ENCODE data around the gene MAP4.
"Not testable (repeated sequence)": the region's sequence is repeated elsewhere in the genome, so short reads cannot be mapped to it uniquely, and the experiment has no call there.

MAP4 gene

GRCh38 chr3:48013288-48013980 is 2.8 kb downstream of the MAP4 start:
- peak; percentile 24 for DNase-seq

DNA sequence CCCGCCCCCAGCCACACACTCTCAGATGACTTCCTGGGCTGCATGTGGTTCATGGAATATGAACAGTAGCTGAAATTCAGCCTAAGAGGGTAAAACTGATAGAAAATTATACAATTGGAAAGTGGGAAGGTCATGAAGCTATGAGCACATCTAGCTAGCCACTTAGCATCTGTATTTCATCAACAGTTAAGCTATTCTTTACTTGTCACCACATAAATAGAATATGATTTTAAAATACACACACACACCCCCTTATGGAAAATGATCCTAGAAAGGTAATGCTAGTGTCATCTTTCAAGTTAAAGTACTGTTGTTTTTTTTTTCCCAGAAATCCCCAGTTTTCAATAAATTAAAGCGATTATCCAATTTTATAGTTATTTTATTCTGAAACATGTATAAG is 3.6 kb downstream of the MAP4 start:
- no peak for DNase-seq

DNA sequence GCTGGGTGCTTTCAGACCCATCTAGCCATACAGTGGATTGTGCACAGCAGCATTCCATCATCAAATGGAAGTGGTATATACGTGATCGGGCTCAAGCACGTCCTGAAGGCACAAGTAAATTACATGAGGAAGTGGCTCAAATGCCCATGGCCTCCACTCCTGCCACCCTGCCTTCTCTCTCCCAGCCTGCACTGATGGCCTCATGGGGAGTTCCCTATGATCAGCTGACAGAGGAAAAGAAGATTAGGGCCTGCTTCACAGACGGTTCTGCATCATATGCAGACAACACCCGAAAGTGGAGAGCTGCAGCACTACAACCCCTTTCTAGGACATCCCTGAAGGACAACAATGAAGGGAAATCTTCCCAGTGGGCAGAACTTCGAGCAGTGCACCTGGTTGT is 8.2 kb downstream of the MAP4 start:
- DNase-seq: not testable (repeated sequence)

DNA sequence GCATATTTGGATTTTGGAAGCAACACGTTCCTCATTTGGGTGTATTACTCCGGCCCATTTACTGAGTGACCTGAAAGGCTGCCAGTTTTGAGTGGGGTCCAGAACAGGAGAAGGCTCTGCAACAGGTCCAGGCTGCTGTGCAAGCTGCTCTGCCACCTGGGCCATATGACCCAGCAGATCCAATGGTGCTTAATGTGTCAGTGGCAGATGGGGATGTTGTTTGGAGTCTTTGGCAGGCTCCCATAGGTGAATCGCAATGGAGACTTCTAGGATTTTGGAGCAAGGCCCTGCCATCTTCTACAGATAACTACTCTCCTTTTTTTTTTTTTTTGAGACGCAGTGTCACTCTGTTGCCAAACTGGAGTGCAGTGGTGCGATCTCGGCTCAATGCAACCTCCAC is 8.9 kb downstream of the MAP4 start:
- not testable (repeated sequence) for DNase-seq

DNA sequence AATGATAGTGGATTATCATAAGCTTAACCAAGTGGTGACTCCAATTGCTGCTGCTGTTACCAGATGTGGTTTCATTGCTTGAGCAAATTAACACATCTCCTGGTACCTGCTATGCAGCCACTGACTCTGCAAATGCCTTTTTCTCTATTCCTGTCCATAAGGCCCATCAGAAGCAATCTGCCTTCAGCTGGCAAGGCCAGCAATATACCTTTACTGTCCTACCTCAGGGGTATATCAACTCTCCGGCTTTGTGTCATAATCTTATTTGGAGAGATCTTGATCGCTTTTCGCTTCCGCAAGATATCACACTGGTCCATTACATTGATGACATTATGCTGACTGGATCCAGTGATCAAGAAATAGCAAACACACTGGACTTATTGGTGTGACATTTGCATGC is 9.4 kb downstream of the MAP4 start:
- DNase-seq: not testable (repeated sequence)

DNA sequence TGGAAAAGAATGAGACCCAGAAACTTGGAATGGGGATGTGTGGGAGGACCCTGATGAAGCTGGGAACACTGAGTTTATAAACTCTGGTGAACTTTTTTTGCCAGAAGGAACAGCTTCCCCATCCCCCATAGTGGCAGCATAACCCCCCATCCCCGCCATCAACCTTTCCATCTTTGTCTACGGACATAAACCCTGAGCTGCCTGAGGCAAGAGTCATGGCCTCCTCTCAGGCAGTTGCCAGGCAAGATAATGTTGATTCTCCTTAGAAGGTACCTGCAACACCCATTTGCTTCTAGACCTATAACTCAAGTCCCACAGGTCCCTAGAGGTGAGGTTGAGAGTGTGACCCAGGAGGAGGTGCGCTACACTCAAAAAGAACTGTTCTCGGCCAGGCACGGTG is 11.5 kb downstream of the MAP4 start:
- DNase-seq: no peak

DNA sequence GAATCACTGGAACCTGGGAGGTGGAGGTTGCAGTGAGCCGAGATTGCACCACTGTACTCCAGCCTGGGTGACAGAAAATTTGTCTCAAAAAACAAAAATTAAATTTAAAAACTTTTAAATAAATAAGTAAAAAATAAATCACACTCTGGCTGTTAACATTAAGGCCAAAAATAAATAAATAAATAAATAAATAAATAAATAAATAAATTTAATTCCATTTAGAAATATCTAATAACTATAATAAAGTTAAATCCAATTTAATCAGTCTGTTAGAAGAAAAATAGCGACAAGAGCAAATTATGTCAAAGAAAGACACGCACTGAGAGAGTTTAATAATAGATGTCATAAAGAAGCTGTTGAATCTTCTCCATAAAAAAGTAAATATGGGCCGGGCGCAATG is 13.4 kb downstream of the MAP4 start:
- no peak for DNase-seq

DNA sequence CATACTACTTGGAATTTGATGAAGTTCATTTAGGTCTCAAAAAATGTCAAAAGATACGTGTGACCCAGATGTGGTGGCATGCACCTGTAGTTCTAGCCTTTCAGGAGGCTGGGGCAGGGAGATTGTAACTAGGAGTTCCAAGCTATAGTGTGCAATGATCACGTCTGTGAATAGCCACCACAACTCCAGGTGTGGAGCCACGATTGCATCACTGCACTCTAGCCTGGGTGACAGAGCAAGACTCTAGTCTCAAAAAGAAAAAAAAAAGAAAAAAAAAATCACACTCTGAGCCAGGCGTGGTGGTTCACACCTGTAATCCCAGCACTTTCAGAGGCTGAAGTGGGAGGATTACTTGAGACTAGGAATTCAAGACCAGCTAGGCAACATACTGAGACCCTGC is 14.2 kb downstream of the MAP4 start:
- peak; percentile 16 for DNase-seq

GRCh38 chr3:48000212-48000611 is 16.0 kb downstream of the MAP4 start:
- no peak for DNase-seq

DNA sequence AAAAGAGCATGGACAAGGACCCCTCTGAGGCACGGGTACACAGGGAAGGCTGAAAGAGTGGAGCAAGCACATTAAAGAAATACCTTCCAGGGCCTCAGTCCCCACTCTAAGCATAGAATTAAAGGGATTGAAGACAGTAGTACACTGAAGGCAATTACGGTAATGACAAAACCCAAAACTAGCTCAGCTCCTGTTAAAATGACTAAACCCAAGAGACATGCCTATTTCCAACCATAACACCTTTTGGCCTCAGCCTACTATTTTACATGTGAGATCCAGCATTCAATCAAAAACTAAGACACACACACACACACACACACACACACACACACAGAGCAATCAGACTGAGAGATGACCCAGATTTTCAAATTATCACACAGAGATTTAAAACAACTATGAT is 19.8 kb downstream of the MAP4 start:
- DNase-seq: peak; percentile 44

GRCh38 chr3:47994180-47994579 is 22.0 kb downstream of the MAP4 start:
- DNase-seq: no peak

- no peak for DNase-seq
These were observed 24.9 kb downstream of the MAP4 start for GRCh38 chr3:47991341-47991740.

DNA sequence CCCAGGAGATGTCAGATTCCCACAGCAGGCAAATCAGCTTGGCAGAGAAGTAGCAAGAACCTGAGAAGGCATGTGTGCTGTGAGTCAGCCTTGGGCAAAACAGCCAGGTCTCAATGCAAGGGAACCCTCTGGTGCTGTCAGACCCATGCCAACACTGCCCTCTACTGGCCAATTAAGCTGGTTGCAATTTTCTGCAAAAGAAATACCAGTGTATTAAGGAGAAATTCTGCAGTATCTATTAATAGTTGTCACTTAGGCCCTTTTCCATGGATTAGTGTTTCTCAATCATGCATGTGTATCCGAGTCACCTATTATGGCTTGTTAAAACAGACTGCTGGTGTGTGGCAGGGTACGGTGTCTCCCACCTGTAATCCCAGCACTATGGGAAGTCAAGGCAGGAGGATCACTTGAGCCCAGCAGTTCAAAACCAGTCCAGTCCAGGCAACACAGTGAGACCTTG is 26.2 kb downstream of the MAP4 start:
- DNase-seq: peak; percentile 83

DNA sequence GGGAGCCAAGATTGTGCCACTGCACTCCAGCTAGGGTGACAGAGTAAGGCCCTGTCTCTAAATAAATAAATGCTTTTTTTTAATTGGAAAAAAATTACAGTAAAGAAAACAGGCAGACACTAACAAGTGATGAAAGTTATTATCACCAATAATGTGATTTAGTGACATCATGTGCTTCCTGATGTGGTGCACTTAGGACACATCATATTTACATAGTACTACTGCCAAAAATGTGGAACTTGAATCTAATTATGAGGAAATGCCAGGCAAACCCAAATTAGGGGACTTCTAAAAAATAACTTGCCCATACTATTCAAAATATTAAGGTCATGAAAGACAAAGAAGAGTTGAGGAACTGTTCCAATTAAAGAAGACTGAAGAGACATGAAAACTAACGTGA is 30.8 kb downstream of the MAP4 start:
- no peak for DNase-seq

- DNase-seq: no peak
These were observed 32.0 kb downstream of the MAP4 start for GRCh38 chr3:47984075-47984728.

DNA sequence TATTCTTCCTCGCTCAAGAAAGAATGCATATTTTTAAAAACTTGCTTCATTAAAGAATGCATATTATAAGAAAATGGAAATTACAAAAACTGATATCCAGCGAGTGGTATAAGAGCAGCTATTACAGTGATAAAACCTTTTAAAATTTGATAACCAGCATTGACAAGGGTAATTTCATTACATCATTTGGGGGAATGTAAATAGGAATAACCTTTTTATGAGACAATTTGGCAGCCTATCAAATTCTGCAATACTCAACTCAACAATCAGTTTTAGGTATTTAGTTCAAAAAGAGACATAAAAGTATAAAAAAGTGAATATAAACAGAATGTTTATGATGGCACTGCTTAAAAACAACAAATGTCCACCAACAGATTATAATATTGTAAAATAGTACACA is 35.4 kb downstream of the MAP4 start:
- no peak for DNase-seq

DNA sequence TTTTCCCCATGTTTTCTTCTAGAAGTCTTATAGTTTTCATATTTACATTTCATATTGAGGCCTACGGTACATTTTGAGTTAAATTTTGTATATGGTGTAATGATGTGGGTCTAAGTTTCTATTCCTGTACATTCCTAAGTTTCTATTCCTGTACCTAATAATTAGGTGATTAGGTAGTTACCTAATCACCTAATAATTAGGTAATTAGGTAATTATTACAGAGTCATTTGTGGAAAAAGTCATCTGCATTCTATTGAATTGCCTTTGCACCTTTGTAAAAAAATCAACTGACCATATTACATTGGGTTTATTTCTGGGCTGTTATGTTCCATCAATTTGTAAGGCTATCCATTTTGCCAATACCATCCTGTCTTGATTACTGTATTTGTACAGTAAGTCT is 37.1 kb downstream of the MAP4 start:
- DNase-seq: no peak

DNA sequence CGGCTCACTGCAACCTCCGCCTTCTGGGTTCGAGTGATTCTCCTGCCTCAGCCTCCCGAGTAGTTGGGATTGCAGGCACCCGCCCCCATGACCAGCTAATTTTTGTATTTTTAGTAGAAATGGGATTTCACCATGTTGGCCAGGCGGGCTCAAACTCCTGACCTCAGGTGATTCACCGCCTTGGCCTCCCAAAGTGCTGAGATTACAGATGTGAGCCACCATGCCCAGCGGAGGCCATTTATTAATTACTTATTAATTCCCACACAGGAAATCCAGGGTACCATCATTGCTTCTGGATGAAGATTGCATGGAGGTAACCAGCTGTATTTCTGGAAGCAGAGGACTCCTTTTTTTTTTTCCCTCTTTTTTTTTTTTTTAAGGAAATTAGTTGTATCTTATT is 37.8 kb downstream of the MAP4 start:
- DNase-seq: no peak

- DNase-seq: no peak
These were observed 40.0 kb downstream of the MAP4 start for GRCh38 chr3:47976135-47976732.

DNA sequence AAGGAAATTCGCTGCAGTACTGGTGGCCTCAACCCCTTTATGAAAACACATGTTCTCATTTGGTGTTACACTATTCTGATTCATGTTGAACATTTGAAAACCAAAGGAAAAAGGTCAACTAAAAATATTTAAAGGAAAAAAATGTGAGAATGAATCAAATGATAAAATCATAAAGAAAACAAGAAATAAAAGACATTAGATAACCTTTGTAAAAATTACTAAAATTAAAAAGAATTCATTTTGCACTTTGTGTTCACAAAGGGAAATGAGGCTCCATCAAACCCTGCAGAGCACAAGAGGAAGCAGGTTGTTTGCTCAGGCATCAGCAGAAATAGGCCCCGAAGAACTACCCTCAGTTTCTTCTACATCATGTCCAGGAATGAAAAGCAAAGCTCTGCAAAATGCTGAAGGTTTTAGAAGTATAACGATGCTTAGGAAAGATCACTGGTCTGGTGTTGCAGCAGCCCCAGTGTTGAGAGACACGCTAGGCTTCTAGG is 41.2 kb downstream of the MAP4 start:
- DNase-seq: no peak

DNA sequence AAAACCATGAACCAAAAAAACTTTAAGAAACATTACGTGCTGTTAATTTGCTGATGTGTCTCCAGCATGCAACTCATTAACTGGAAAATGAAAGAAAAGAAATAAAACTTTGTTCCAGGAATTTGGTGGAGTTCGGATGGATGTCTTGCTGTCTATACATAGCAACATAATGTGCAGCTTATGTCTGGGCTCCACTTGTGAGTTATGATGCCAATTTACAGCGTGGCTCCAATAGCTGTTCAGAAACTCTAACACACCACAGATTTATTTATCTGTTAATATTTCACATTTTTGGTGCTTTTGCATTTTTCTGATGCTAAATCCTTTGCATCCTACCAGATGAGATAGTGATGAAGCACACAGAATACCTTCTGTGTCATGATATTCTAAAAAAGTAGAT is 45.1 kb downstream of the MAP4 start:
- DNase-seq: no peak

DNA sequence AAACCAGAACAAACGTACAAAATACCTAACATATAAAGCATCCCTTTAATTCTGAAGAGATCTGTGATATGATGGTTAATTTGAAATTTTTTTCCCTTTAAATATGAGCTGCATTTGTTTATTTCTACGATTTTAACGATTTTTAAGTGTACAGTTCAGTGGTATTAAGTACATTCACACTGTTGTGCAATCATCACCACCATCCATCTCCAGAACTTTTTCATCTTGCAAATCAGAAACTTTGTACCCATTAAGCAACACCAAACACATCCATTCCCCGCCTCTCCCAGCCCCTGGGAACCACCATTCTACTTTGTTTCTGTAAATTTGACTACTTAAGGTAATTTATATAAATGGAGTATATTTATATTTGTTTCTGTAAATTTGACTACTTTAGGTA is 51.5 kb downstream of the MAP4 start:
- no peak for DNase-seq

GRCh38 chr3:47961815-47962606 is 54.2 kb downstream of the MAP4 start:
- DNase-seq: peak; percentile 23

All from activated CD4-positive, alpha-beta T cell treated with anti-CD3 and anti-CD28 coated beads, Interleukin-2, amount 50 U/mL, for 16 hours (primary cell).